Left lung (tissue), 10 donors: Measurements from ENCODE around the gene ZCWPW1. TPM values are rescaled to one million over a fixed set of nuclear protein-coding genes. Genes with fewer than 3 reads are reported as not detected.

Experiments used
- ATAC-seq: fragments of 200-7000 bp; cut with Tn5 transposase; one replicate; pipeline ENCODE4 v1.9.1; 2020; ENCODE audit warnings: moderate library complexity
- DNase-seq, 4 donors: peaks; one replicate each; pipeline ENCODE4 v3.0.0-alpha.2; 2013 to 2020
- H3K27ac ChIP-seq, 2 donors: fragments of 200-600 bp; sonication (generic) in 1 of 2; one replicate each; pipeline versions ENCODE4 v1.5.0 to v1.8.0; 2020 to 2021
- H3K27me3 ChIP-seq, 2 donors: fragments of 200-600 bp; sonication (generic) in 1 of 2; one replicate each; pipeline versions ENCODE4 v1.5.0 to v1.8.0; 2020 to 2021
- H3K36me3 ChIP-seq, 2 donors: fragments of 200-600 bp; sonication (generic) in 1 of 2; one replicate each; pipeline versions ENCODE4 v1.5.0 to v1.8.0; 2020 to 2021
- H3K4me1 ChIP-seq, 2 donors: fragments of 200-600 bp; one replicate each; pipeline ENCODE4 v1.8.0; 2021
- H3K4me3 ChIP-seq, 2 donors: fragments of 200-600 bp; sonication (generic) in 1 of 2; one replicate each; pipeline versions ENCODE4 v1.5.0 to v1.8.0; 2020 to 2021; ENCODE audit warnings: mild to moderate bottlenecking in 1 of 2
- H3K9me3 ChIP-seq, 2 donors: fragments of 200-600 bp; sonication (generic) in 1 of 2; one replicate each; pipeline versions ENCODE4 v1.5.0 to v1.8.0; 2020 to 2021
- CTCF ChIP-seq, 2 donors: fragments of 200-600 bp; sonication (generic) in 1 of 2; IDR thresholded peaks; one replicate each; pipeline versions ENCODE4 v1.5.0 to v1.8.0; 2021; ENCODE audit warnings: antibody characterized with exemption in 2 of 2
- intact Hi-C, 2 donors: fragments of 100-400 bp; cut with DNase I; formaldehyde crosslinking; loops; one replicate each; pipeline versions ENCODE4 v1.11.2 to v1.14.2; 2022
- polyA plus RNA-seq, 6 donors: library from polyadenylated mRNA; unstranded; fragments of 120-200 nt; gene quantifications; one replicate each; pipeline ENCODE4 v1.2.1, GENCODE V29; 2013; ENCODE audit not compliant: insufficient read length in 6 of 6
- total RNA-seq, 2 donors: library from RNA; stranded (reverse); fragmentation: NEBNext Ultra II Directional; extraction: Animal tissue kit (Norgen Biotek cat#: 25700); gene quantifications; one replicate each; pipeline ENCODE4 v1.2.1, GENCODE V29; 2021
- donor health status: DM: no; HTN: yes; CAD: no.
- donor health status: DM: no; HTN: no; CAD: no.

The ZCWPW1 gene
- total and polyA plus RNA-seq, 8 donors, result 2.9 to 9.8 (median 8.6) TPM

- no peak overlapping the region for H3K4me3 ChIP-seq
- intact Hi-C loops, result no loop called here
- H3K4me1 ChIP-seq, result peaks cover 0 to 80% of the 10 kb centered on the region in 2 donors
- peak overlapping the region; percentile 75 to 92 for H3K27ac ChIP-seq
- no peak for TF ChIP-seq CTCF (IDR thresholded peaks at IDR 0.05)
- DNase-seq, result no peak
- H3K27me3 ChIP-seq, result no peaks in the 10 kb centered on the region
- peaks cover 0 to 6% of the 10 kb centered on the region in 2 donors for H3K36me3 ChIP-seq
- no peak for ATAC-seq
- H3K9me3 ChIP-seq, result no peaks in the 10 kb centered on the region
These were observed 58.2 kb downstream of the ZCWPW1 start for GRCh38 chr7:100370303-100370702.

- no peak overlapping the region for H3K4me3 ChIP-seq
- peak overlapping the region; percentile 75 to 92 for H3K27ac ChIP-seq
- intact Hi-C loops, result no loop called here
- DNase-seq (peak in 3 of 4 donors; percentile 21 to 92 (median 91)), ATAC-seq (peak; percentile 72)
- H3K9me3 ChIP-seq, result no peaks in the 10 kb centered on the region
- H3K27me3 ChIP-seq, result no peaks in the 10 kb centered on the region
- TF ChIP-seq CTCF (IDR thresholded peaks at IDR 0.05), result no peak
- peaks cover 0 to 84% of the 10 kb centered on the region in 2 donors for H3K4me1 ChIP-seq
- peaks cover 0 to 6% of the 10 kb centered on the region in 2 donors for H3K36me3 ChIP-seq
These were observed 59.4 kb downstream of the ZCWPW1 start for GRCh38 chr7:100369105-100369504.

GRCh38 chr7:100367676-100368613 lies 60.6 kb downstream of the ZCWPW1 start:
- no peaks in the 10 kb centered on the region for H3K27me3 ChIP-seq
- H3K9me3 ChIP-seq, result no peaks in the 10 kb centered on the region
- peaks cover 0 to 17% of the 10 kb centered on the region in 2 donors for H3K36me3 ChIP-seq
- TF ChIP-seq CTCF (IDR thresholded peaks at IDR 0.05), result no peak
- intact Hi-C loops, result no loop called here
- no peak overlapping the region for H3K4me3 ChIP-seq
- ATAC-seq (no peak), DNase-seq (peak in 2 of 4 donors; percentile 57 to 63)
- H3K27ac ChIP-seq, result peak overlapping the region; percentile 67 to 92
- peaks cover 0 to 80% of the 10 kb centered on the region in 2 donors for H3K4me1 ChIP-seq

GRCh38 chr7:100367251-100367620 lies 61.3 kb downstream of the ZCWPW1 start:
- Histone ChIP-seq H3K36me3 (peaks cover 0 to 24% of the 10 kb centered on the region in 2 donors), H3K4me1 (peaks cover 0 to 73% of the 10 kb centered on the region in 2 donors), H3K9me3 (no peaks in the 10 kb centered on the region), H3K4me3 (no peak overlapping the region), H3K27ac (peak overlapping the region in 1 of 2 donors; percentile 92), H3K27me3 (no peaks in the 10 kb centered on the region)
- DNase-seq, result peak in 1 of 4 donors; percentile 22
- no peak for ATAC-seq
- TF ChIP-seq CTCF (IDR thresholded peaks at IDR 0.05), result no peak
- intact Hi-C loops, result no loop called here
